G401 (cell line): ENCODE data around the gene ZMYND11. TPM values are rescaled to one million over a fixed set of nuclear protein-coding genes. Genes with fewer than 3 reads are reported as not detected.
"Not testable (repeated sequence)": the region's sequence is repeated elsewhere in the genome, so short reads cannot be mapped to it uniquely, and the experiment has no call there.

Source experiments
- DNase-seq: peaks from one replicate; pipeline ENCODE4 v3.0.0-alpha.2; 2015; ENCODE audit warnings: low spot score
- in situ Hi-C: cut with HindIII; loops from 2 replicates; pipeline ENCODE4 v1.10.0; 2016; ENCODE audit warnings: low sequenced_read_pairs, mixed read lengths
- total RNA-seq: library from RNA; depleted of rRNA; stranded (reverse); fragments of >200 nt; shearing (Covaris generic); gene quantifications from 2 replicates; pipeline ENCODE4 v1.2.3, GENCODE V29; 2014

ZMYND11 gene
- total RNA-seq, 1 experiment from 2014 or later = 50.4 TPM

- in situ Hi-C loops = no loop called here
- no peak for DNase-seq
Measured at GRCh38 chr10:129810-130209, 5.4 kb upstream of the ZMYND11 start.

DNA sequence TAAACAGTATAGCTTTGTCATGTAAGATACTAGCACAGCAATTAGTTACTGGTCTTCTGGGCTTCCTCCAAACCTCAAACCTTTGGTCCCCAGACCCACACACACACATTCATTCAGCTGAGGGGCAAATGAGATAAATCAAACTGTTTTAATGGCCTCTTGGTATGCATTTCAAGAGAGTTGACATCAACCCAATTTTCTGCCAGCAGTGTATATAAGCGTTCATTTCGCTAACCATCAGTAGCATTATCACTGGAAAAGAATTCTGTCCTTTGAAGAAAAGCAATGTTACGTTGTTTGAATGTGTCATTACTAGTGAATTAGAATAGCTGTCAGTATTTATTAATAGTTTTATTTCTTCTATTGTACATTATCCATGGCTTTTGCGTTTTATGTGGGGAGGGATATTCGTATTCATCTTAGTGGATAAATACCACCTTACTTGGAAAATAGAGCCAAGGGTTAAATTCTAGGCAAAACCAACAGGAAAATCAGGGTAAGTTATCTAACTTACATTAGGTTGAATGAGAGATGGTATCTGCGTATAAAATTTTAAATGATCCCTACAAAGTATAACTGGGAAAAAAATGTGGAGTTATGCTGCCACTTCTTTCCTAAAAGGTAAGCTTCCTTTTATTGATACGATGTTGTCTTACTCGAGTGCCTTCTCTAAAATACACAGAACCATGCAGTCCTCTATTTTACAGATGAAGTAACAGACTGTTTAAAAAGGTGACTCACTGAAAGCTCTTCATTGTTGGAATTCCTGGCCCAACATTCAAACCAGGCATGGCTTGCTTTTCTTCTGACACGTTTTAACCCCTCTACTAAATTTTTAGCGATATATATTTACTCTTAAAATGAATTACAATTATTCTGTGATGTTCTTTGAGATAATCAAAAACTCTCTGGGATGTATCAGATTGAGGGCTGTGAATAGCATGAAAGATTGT lies 2.0 kb upstream of the ZMYND11 start:
- in situ Hi-C loops = no loop called here
- DNase-seq = peak; percentile 21

- in situ Hi-C loops = no loop called here
- peak; percentile 48 for DNase-seq
Measured at GRCh38 chr10:134247-135131, 766 bp upstream of the ZMYND11 start.

GRCh38 chr10:135601-136464 lies 578 bp downstream of the ZMYND11 start:
- in situ Hi-C loops = no loop called here
- DNase-seq = peak; percentile 54

DNA sequence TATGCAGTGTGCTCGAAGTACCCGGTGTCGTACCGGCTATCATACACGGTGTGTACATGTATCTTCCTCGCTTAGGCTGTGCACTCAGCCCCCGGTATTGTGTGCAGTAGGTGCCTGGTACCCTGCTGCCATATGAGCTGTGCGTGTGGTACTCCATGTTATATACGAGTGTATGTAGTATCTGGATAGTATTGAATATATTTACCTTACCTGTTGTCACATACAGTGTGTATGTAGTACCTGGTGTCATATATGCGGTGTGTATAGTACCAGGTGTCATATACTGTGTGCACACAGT lies 1.2 kb downstream of the ZMYND11 start:
- in situ Hi-C loops = no loop called here

GRCh38 chr10:137031-137430 lies 1.8 kb downstream of the ZMYND11 start:
- in situ Hi-C loops = no loop called here
- no peak for DNase-seq

More for the DNA sequence above, 1.2 kb downstream of the ZMYND11 start:
- no peak for DNase-seq

GRCh38 chr10:137606-138005 lies 2.4 kb downstream of the ZMYND11 start:
- no peak for DNase-seq
- in situ Hi-C loops = no loop called here

DNA sequence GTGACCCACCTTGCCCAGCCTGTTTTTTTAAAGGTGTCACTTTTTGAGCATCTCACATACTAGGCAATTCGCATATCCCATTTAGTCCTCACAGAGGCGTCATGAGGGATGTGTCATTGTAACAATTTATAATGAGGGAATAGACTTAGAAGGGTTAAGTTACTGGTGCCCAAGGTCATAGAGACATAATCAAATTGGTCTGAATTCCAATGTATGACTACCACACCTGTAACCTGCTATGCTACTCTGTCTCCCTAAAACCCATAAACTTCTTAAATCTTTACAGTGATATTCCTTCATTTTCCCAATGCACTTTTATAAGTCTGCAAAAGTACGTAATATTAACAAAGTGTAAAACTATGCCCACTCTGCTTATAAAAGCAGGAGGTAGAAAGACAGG lies 7.1 kb downstream of the ZMYND11 start:
- DNase-seq = no peak
- in situ Hi-C loops = no loop called here

- in situ Hi-C loops = no loop called here
- DNase-seq = no peak
Measured at GRCh38 chr10:152915-153314, 17.7 kb downstream of the ZMYND11 start.

DNA sequence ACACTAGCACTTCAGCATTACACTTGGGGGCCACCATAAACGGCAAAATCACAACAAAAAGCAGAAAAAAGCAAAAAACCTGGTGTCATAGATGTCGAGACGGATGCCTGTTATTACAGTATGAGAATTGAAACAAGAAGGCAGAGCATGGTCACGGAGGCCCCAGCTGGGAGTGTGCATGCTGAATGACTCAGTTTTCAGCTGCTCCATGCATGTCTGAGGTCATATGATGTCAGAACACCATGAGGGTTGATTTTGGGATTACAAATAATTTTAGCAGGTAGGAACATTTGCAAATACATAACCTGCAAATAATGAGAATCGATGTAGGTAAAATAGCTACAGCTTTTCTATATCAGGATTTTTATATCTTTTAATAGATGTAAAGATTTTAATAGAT lies 19.1 kb downstream of the ZMYND11 start:
- in situ Hi-C loops = no loop called here
- DNase-seq = no peak

DNA sequence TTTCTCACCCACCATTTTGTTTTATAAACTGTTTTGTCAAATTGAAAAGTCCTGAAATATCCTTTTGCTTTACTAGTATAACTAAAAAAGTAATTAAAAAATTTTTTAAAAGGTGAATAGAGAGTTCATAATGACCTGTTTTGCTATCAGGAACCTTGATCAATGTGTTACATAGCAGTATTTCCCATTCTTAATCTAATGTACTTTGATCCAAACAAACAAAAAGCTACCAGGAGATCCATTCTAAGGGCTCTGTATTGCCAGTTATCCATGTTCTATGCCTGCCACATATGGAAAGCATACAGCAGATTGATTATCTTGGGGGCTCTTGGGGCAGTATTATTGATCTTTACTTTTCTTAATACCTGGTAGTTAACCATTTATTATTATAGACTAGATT lies 32.1 kb downstream of the ZMYND11 start:
- DNase-seq = no peak
- in situ Hi-C loops = no loop called here

DNA sequence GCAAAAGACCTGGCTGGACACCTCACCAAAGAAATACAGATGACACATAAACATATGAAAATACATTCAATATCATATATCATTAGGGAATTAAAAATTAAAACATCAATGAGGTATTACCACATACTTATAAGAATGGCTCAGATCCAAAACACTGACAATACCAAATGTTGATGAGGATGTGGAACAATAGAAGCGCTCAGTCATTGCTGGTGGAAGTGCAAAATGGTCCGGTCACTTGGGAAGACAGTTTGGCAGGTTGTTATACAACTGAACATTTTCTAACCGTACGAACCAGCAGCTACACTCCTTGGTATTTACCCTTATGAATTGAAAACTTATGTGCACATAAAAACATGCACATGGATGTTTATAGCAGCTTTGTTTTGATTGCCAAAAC lies 38.5 kb downstream of the ZMYND11 start:
- in situ Hi-C loops = no loop called here
- no peak for DNase-seq

GRCh38 chr10:176677-177076 lies 41.4 kb downstream of the ZMYND11 start:
- DNase-seq = no peak
- in situ Hi-C loops = no loop called here

- peak; percentile 62 for DNase-seq
- in situ Hi-C loops = no loop called here
Measured at GRCh38 chr10:178208-178607, 43.0 kb downstream of the ZMYND11 start.

DNA sequence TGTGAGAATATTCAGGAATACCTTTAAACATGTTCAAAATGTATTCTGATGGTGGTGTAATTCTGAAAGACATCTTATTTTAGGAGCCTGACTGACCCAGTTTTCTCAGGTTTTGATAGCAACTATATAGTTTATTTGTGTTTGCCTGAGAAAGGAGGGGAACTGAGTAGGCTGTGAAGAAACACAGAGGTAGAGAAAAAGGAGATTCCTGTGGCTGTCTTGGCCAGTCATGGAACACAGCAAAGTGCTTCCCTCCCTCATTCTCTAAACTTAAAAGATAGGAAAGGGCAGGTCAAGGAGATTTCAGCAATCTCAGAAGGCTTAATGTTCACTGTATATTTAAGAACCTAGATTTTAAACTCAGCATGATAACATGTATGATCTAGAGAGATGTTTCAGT lies 43.5 kb downstream of the ZMYND11 start:
- DNase-seq = no peak
- in situ Hi-C loops = no loop called here

DNA sequence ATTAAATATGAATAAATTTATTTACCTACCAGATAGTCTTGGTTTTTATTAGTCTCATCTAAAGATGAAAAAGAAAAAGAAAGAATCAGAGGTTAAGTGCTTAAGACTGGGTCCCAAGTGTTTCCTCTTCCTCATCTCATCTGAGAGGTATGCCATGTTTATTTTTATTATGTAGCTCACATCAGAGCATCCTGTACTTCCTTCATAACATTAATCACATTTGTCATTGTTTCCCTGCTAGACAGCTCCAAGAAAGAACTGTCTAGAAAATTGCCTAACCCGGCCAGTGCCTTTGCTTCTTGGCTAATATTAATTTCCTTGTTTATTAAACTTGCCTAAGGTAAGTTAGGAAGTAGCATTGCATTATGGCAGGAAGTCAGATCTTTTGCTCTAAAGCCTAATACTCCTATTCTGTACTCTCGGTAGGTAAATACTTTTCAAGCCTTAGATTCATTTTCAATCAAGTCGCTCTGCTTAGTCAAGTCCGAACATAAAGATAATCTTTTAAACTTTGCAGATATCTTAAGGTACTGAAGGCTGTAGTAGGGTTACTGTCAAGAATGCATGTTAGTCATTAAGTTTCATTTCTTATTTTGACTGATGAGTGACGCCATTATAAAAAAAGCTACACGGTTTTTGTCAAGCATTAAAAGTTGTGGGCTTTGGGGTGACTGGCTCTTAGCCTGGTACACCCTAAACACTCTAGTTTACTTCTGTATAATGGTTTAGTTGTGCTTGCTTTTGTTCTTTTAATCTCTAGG lies 47.4 kb downstream of the ZMYND11 start:
- no peak for DNase-seq
- in situ Hi-C loops = no loop called here

DNA sequence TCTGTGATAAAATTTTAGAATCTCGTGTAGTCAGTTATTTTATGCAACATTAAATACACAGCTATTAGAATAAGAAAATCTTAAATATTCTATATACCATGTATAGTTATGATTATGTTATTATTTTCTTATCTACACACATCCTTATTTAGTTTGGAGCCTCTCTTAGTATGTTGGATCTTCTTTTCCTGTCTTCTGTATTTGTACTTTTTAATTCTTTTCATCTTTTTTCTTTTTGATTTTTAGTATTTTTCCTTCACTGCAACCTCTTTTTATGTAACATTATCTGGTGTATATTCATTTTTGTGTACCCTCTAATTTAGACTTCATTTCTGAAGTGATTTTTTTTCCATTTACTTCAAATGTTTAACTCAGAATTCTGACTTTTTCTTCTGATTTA lies 48.9 kb downstream of the ZMYND11 start:
- no peak for DNase-seq
- in situ Hi-C loops = no loop called here

- in situ Hi-C loops = no loop called here
- no peak for DNase-seq
Measured at GRCh38 chr10:184911-185310, 49.7 kb downstream of the ZMYND11 start.

DNA sequence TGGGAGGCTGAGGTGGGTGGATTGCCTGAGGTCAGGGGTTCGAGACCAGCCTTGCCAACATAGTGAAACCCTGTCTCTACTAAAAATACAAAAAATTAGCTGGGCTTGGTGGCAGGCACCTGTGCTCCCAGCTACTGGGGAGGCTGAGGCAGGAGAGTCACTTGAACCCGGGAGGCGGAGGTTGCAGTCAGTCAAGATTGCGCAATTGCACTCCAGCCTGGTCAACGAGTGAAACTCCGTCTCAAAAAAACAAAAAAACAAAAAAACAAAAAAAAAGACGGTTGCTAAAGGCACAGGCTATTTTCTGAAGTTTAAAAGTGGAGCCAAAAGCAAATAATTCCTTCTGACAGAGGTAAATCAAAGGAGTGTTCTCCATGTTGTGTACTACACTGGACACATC lies 50.3 kb downstream of the ZMYND11 start:
- DNase-seq, in situ Hi-C loops: not testable (repeated sequence)
